ENCODE data around the gene WDR75. TPM values are rescaled to one million over a fixed set of nuclear protein-coding genes. Genes with fewer than 3 reads are reported as not detected.

Gene WDR75
- total RNA-seq (2021) (18.5 and 27.5 TPM in 2 replicates), Bru-seq, nascent RNA (percentile 82 among the genes with signal in this experiment), BruChase-seq, experiment 1, labeled RNA remaining after a 2-hour chase (percentile 89 among the genes with signal in this experiment), BruChase-seq, experiment 2, labeled RNA remaining after a 6-hour chase (percentile 88 among the genes with signal in this experiment)
- long read RNA-seq, transcript WDR75-201 (21 exons, 2,701 nt): major isoform, 21 of 26 reads
- long read RNA-seq, partial matches to known transcripts: 4 of 26 reads
- long read RNA-seq, other reads (novel, unspliced or antisense): 1 of 26 reads

DNA sequence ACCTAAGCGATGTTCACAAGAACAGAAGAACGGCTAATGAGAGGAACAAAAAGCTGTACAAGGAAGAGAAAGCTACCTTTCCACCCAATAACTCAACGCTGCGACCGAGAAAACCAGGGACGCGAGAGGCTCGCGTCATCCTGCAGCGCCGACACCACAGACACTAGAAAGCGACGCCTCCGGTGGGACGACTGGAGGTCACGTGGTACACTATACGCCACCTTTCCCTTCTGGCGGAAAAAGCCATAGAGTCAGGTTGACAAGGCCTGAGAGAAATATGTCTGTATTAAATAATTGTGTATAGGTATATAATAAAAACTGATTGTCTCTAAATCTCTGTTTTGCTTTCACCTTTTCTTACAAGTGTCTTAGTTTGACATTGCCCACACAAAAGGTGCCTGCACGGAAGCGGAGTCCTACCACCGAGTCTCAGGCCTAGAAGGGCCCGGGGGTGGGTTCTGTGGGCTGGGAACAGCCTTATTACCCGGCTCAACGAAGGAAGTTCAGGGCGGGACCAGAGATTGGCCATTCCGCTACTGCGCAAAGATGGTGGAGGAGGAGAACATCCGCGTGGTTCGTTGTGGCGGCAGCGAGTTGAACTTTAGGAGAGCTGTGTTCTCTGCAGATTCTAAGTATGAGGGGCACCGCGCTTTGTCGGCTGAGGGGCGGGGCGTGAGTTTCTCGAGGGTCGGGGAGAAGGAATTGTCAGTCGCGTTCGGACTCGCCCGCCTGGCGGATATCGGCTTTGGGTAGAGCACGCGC lies at the start of gene WDR75:
TSS of gene WDR75 (plus strand) at position 528 of the 762 bp plus-strand sequence. CDS start at position 547, 19 bp downstream.
- Histone ChIP-seq H2AFZ (peak within 1 kb of the TSS; percentile 96), H3K79me2 (ENCODE audit: low read depth) (peaks cover 47% of the 10 kb centered on the region), H3K4me3 (peak within 1 kb of the TSS; percentile 95), H3K36me3 (ENCODE audit: low read depth) (no peaks in the 10 kb centered on the region), H3K27me3 (ENCODE audit: insufficient read depth, low read depth) (no peaks in the 10 kb centered on the region), H3K4me2 (peak within 1 kb of the TSS; percentile 87), H3K9me2 (ENCODE audit: insufficient read depth) (no peaks in the 10 kb centered on the region), H3F3A (ENCODE audit: insufficient read depth, low read depth) (no peaks in the 10 kb centered on the region), H3K4me1 (replicated peaks; ENCODE audit: insufficient read depth) (peaks cover 15% of the 10 kb centered on the region), H3K27ac (peak within 1 kb of the TSS; percentile 73), H3K9me3 (ENCODE audit: insufficient read depth, low read depth) (no peaks in the 10 kb centered on the region), H4K20me1 (ENCODE audit: insufficient read depth) (no peaks in the 10 kb centered on the region)
- BruUV-seq (replicated peaks): no TSS peak
- intact Hi-C loops (cut with micrococcal nuclease; ENCODE audit: unreplicated experiment): loop anchor here (1.0 kb wide), 1 partner anchor 322 kb away; no protein-coding TSS in a partner anchor
- CTCF ChIA-PET: no interaction called here
- DNase-seq: peak; percentile 76 to 78
- POLR2A ChIA-PET (ENCODE audit: unreplicated experiment): interaction anchor here (0.6 kb wide), 3 partner anchors 143 to 1458 kb away, joined by 3 to 4 read pairs (median 3); no protein-coding TSS in a partner anchor
- no peak for TF ChIP-seq EZH2 (IDR thresholded peaks at IDR 0.05; ENCODE audit: low read depth)
- TF ChIP-seq, protein P1, sequence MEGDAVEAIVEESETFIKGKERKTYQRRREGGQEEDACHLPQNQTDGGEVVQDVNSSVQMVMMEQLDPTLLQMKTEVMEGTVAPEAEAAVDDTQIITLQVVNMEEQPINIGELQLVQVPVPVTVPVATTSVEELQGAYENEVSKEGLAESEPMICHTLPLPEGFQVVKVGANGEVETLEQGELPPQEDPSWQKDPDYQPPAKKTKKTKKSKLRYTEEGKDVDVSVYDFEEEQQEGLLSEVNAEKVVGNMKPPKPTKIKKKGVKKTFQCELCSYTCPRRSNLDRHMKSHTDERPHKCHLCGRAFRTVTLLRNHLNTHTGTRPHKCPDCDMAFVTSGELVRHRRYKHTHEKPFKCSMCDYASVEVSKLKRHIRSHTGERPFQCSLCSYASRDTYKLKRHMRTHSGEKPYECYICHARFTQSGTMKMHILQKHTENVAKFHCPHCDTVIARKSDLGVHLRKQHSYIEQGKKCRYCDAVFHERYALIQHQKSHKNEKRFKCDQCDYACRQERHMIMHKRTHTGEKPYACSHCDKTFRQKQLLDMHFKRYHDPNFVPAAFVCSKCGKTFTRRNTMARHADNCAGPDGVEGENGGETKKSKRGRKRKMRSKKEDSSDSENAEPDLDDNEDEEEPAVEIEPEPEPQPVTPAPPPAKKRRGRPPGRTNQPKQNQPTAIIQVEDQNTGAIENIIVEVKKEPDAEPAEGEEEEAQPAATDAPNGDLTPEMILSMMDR (conservative IDR thresholded peaks at IDR 0.05): no peak

DNA sequence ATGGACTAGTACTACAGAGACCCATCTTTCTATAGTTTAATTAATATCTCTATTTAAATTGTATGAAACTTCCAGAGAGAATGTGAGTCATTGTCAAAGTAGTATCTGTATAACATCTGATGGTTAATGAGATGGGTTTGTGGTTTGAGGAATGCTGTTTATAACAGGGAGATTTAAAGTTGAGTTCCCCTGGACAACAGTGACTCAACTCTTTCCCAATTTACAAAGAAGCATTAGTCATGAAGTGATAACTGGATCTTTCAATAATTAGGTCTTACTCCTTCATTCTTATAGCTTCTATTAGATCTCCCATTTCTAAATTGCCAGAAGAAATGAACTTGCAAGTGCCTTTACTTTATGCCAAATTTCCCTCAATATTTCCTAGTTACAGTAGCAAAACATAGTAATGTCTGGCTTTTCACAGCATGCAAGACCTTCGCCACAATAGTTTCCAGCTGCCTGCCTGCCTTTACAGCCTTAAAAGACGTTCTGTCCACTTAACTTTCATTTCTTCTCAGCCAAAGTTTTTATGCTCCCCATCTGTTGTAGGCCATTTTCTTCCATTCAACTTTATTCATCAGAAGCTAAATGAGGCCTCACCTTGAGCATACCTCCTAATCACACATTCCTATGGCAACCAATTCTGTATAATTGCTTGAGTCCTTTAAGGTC lies 47.7 kb upstream of the WDR75 start:
- H3K27ac ChIP-seq: peak overlapping the region; percentile 66
- no peaks in the 10 kb centered on the region for H3K27me3 ChIP-seq (ENCODE audit: insufficient read depth, low read depth)
- H3K9me3 ChIP-seq (ENCODE audit: insufficient read depth, low read depth): no peaks in the 10 kb centered on the region
- no peak overlapping the region for H2AFZ ChIP-seq
- no TSS peak for BruUV-seq (replicated peaks)
- TF ChIP-seq EZH2 (IDR thresholded peaks at IDR 0.05; ENCODE audit: low read depth): no peak
- TF ChIP-seq, protein P1 (conservative IDR thresholded peaks at IDR 0.05): no peak
- intact Hi-C loops (cut with micrococcal nuclease; ENCODE audit: unreplicated experiment): no loop called here
- no peaks in the 10 kb centered on the region for H3K79me2 ChIP-seq (ENCODE audit: low read depth)
- ChIA-PET POLR2A (ENCODE audit: unreplicated experiment) (no interaction called here), CTCF (no interaction called here)
- no peaks in the 10 kb centered on the region for H3K9me2 ChIP-seq (ENCODE audit: insufficient read depth)
- peaks cover 5% of the 10 kb centered on the region; the same call in 1 of the 2 replicates for H3F3A ChIP-seq (ENCODE audit: insufficient read depth, low read depth)
- peaks cover 12% of the 10 kb centered on the region for H3K4me1 ChIP-seq (replicated peaks; ENCODE audit: insufficient read depth)
- H3K4me3 ChIP-seq: no peak overlapping the region
- H4K20me1 ChIP-seq (ENCODE audit: insufficient read depth): no peaks in the 10 kb centered on the region
- DNase-seq: peak in 1 of 2 experiments; percentile 83
- no peaks in the 10 kb centered on the region for H3K36me3 ChIP-seq (ENCODE audit: low read depth)
- H3K4me2 ChIP-seq: 0 out of 2 replicates have a peak overlapping the region, but pooled peaks have one; percentile 10

DNA sequence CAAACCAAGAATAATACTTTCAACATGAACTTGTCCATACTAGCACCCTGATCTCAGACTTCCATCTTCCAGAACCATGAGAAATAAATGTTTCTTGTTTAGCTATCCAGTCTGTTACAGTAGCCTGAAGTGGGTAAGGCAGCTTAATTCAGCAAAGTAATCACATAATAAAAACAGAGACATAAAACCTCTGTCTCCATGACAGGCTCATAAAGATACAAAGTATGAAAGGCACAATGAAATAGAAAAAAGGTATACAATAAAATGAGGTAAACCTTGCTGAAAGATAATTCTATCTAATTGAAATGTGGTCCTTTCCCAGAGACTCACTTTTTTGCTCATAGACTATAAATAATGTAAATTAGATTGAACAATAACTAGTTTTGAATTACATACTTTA lies 46.7 kb upstream of the WDR75 start:
- POLR2A ChIA-PET (ENCODE audit: unreplicated experiment): no interaction called here
- no peaks in the 10 kb centered on the region for H3K27me3 ChIP-seq (ENCODE audit: insufficient read depth, low read depth)
- H3K27ac ChIP-seq: no peak overlapping the region
- H3K36me3 ChIP-seq (ENCODE audit: low read depth): no peaks in the 10 kb centered on the region
- DNase-seq: no peak
- H3F3A ChIP-seq (ENCODE audit: insufficient read depth, low read depth): peaks cover 5% of the 10 kb centered on the region; the same call in 1 of the 2 replicates
- no peaks in the 10 kb centered on the region for H3K9me2 ChIP-seq (ENCODE audit: insufficient read depth)
- no peak overlapping the region for H3K4me2 ChIP-seq
- BruUV-seq (replicated peaks): no TSS peak
- CTCF ChIA-PET: no interaction called here
- H3K4me3 ChIP-seq: no peak overlapping the region
- H2AFZ ChIP-seq: no peak overlapping the region
- H3K79me2 ChIP-seq (ENCODE audit: low read depth): no peaks in the 10 kb centered on the region
- intact Hi-C loops (cut with micrococcal nuclease; ENCODE audit: unreplicated experiment): no loop called here
- TF ChIP-seq, protein P1 (conservative IDR thresholded peaks at IDR 0.05): no peak
- no peak for TF ChIP-seq EZH2 (IDR thresholded peaks at IDR 0.05; ENCODE audit: low read depth)
- peaks cover 12% of the 10 kb centered on the region for H3K4me1 ChIP-seq (replicated peaks; ENCODE audit: insufficient read depth)
- H4K20me1 ChIP-seq (ENCODE audit: insufficient read depth): no peaks in the 10 kb centered on the region
- H3K9me3 ChIP-seq (ENCODE audit: insufficient read depth, low read depth): no peaks in the 10 kb centered on the region
